Stomach smooth muscle (tissue), 2 donors: ENCODE measurements around the gene TWSG1.

Source experiments
- H3K27ac ChIP-seq: one replicate; pipeline ENCODE4 v1.7.0; 2013; ENCODE audit warnings: mild to moderate bottlenecking, low read length, inconsistent platforms
- H3K27me3 ChIP-seq, 2 donors: one replicate each; pipeline ENCODE4 v1.7.0; 2013; ENCODE audit warnings: low read length in 2 of 2; ENCODE audit not compliant: insufficient read depth in 2 of 2, control insufficient read depth in 1 of 2
- H3K36me3 ChIP-seq, 2 donors: one replicate each; pipeline ENCODE4 v1.7.0; 2013; ENCODE audit warnings: low read length in 2 of 2; ENCODE audit not compliant: control insufficient read depth in 2 of 2, insufficient read depth in 2 of 2
- H3K4me1 ChIP-seq: one replicate; pipeline ENCODE4 v1.7.0; 2013; ENCODE audit warnings: low read length; ENCODE audit not compliant: control insufficient read depth, insufficient read depth
- H3K4me3 ChIP-seq, 2 donors: one replicate each; pipeline ENCODE4 v1.7.0; 2013; ENCODE audit warnings: low read length in 2 of 2
- H3K9ac ChIP-seq, 2 donors: one replicate each; pipeline ENCODE4 v1.7.0; 2013; ENCODE audit warnings: low read length in 2 of 2, mild to moderate bottlenecking in 1 of 2
- H3K9me3 ChIP-seq, 2 donors: one replicate each; pipeline ENCODE4 v1.7.0; 2013; ENCODE audit warnings: low read length in 2 of 2; ENCODE audit not compliant: control insufficient read depth in 2 of 2
- donor health status: healthy.
- donor health status: Pancreatic carcinoma.

TWSG1 gene

DNA sequence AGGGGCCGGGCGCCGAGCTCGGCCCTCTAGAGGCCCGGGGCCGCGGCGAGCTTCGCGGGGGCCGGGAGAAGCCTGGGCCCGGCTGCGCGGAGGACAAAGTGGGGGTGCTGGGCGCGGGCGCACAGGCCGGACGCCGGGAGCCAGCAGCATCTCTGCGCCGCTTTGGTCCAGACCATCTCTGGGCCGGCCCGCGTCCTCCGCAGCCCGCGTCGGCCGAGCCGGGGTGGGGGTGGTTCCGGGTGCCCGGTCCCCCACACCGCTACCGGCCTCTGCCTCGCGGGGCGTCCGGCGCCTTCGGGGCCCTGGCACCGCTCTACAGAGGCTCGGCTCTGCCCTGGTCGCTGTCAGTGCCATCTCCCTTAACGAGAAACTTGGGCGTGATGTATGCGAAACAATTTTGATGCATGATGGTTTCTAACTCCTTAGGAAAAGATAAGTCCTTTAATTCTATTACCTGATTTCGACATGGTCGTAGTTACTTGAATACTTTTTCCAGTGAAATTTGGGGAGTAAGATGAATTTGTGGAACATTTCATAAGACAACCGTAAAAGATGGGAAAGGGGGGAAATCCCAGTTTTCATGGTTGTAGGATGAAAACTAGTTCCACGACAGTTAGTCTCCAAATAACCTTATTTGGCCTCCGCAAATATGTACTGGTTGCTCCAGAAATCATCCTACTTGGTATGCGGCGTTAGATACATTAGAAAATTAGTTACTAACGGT lies 562 bp downstream of the TWSG1 start:
- peak overlapping the region; percentile 78 for H3K27ac ChIP-seq

DNA sequence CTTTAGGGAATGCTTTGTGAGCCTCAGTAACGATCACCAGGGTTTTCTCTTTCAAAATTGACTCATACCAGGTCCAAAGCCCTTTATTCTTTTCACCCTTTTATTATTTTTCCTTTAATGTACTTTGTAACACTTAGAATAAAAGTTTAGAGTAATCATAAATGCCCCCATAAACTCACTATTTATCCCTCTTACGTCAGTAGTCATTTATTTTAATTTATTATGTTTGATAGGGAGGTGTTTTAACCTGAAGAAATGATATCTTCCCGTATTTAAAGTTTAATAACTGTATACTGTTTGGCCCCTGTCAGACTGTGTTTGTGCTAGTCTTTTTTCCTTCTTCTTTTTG lies 1.1 kb downstream of the TWSG1 start:
- H3K9ac ChIP-seq: peak overlapping the region; percentile 77 to 81
- peaks cover 11 to 13% of the 10 kb centered on the region in 2 donors for H3K36me3 ChIP-seq
- peaks cover 18% of the 10 kb centered on the region for H3K4me1 ChIP-seq
- no peaks in the 10 kb centered on the region for H3K27me3 ChIP-seq
- H3K9me3 ChIP-seq: no peaks in the 10 kb centered on the region
- peak overlapping the region; percentile 86 to 88 for H3K4me3 ChIP-seq
- H3K27ac ChIP-seq: peak overlapping the region; percentile 78

More for the DNA sequence above, 562 bp downstream of the TWSG1 start:
- Histone ChIP-seq H3K9ac (peak overlapping the region; percentile 77 to 81), H3K36me3 (peaks cover 7 to 10% of the 10 kb centered on the region in 2 donors), H3K4me1 (peaks cover 18% of the 10 kb centered on the region), H3K9me3 (no peaks in the 10 kb centered on the region), H3K27me3 (no peaks in the 10 kb centered on the region), H3K4me3 (peak overlapping the region; percentile 86 to 88)

GRCh38 chr18:9336827-9337226 lies 2.3 kb downstream of the TWSG1 start:
- Histone ChIP-seq H3K4me1 (peaks cover 18% of the 10 kb centered on the region), H3K4me3 (no peak overlapping the region), H3K36me3 (peaks cover 15 to 17% of the 10 kb centered on the region in 2 donors), H3K9ac (no peak overlapping the region), H3K27ac (no peak overlapping the region), H3K27me3 (no peaks in the 10 kb centered on the region), H3K9me3 (no peaks in the 10 kb centered on the region)

DNA sequence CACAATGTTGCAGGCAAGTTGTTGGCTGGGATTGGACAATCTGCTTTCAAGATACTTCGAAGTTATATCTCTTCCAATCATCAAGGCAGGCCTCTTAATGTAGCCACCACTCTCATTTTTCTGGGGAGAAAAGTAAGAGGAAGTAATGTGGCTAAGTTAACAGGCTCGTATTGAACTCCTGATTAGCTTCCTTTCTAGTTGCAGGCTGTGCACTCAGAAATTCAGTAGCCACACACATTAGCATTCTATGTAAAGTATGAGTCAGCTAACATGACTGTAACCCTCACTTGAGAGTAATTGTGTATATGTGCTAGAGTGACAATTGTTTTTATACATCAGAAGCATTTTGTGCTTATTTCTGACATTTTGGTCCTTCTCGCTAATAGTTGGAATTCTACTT lies 3.3 kb downstream of the TWSG1 start:
- Histone ChIP-seq H3K36me3 (peaks cover 15 to 17% of the 10 kb centered on the region in 2 donors), H3K4me1 (peaks cover 18% of the 10 kb centered on the region), H3K27me3 (no peaks in the 10 kb centered on the region), H3K9me3 (no peaks in the 10 kb centered on the region), H3K9ac (no peak overlapping the region), H3K4me3 (no peak overlapping the region), H3K27ac (no peak overlapping the region)

- Histone ChIP-seq H3K27ac (no peak overlapping the region), H3K36me3 (peaks cover 17 to 21% of the 10 kb centered on the region in 2 donors), H3K4me1 (peaks cover 8% of the 10 kb centered on the region), H3K27me3 (no peaks in the 10 kb centered on the region), H3K9ac (no peak overlapping the region), H3K4me3 (no peak overlapping the region), H3K9me3 (no peaks in the 10 kb centered on the region)
Observed at GRCh38 chr18:9340472-9340871, 5.9 kb downstream of the TWSG1 start.

- Histone ChIP-seq H3K9me3 (no peaks in the 10 kb centered on the region), H3K9ac (no peak overlapping the region), H3K4me3 (no peak overlapping the region), H3K4me1 (peaks cover 6% of the 10 kb centered on the region), H3K36me3 (peaks cover 11 to 16% of the 10 kb centered on the region in 2 donors), H3K27ac (no peak overlapping the region), H3K27me3 (no peaks in the 10 kb centered on the region)
Observed at GRCh38 chr18:9343577-9343976, 9.0 kb downstream of the TWSG1 start.

GRCh38 chr18:9346775-9347174 lies 12.2 kb downstream of the TWSG1 start:
- Histone ChIP-seq H3K36me3 (peaks cover 0 to 6% of the 10 kb centered on the region in 2 donors), H3K9ac (no peak overlapping the region), H3K27ac (no peak overlapping the region), H3K4me3 (no peak overlapping the region), H3K4me1 (peaks cover 6% of the 10 kb centered on the region), H3K9me3 (no peaks in the 10 kb centered on the region), H3K27me3 (no peaks in the 10 kb centered on the region)

DNA sequence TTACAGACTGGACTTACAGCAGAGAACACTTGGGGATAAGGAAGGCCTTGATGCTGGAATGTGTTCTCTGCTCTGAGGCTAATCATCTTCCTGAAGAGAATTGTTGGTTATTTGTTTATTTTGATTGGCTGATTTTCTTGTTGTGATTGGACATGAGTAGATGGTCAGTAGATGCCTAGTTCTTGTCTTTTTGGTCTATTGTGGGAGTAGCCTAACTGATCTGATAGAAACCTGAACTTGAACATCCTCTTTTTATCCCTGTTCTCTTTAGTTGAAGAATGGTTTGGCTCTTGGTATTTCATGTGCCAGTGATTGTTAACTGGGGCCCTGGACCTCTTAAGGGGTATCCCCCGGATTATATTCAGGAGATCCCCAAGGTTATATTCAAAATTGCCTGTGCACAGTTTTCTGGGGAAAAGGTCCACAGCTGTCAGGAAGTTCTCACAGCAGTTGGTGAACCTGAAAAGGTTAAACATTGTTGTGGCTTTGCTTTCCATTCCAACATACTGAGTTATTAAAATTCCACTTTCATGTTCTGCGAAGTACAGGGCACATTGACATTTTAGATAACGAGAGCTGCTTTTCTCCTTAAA lies 13.6 kb downstream of the TWSG1 start:
- Histone ChIP-seq H3K9ac (no peak overlapping the region), H3K27me3 (no peaks in the 10 kb centered on the region), H3K27ac (peak overlapping the region; percentile 19), H3K9me3 (no peaks in the 10 kb centered on the region), H3K4me1 (peaks cover 6% of the 10 kb centered on the region), H3K36me3 (peaks cover 0 to 6% of the 10 kb centered on the region in 2 donors), H3K4me3 (peak overlapping the region in 1 of 2 donors; percentile 24)

DNA sequence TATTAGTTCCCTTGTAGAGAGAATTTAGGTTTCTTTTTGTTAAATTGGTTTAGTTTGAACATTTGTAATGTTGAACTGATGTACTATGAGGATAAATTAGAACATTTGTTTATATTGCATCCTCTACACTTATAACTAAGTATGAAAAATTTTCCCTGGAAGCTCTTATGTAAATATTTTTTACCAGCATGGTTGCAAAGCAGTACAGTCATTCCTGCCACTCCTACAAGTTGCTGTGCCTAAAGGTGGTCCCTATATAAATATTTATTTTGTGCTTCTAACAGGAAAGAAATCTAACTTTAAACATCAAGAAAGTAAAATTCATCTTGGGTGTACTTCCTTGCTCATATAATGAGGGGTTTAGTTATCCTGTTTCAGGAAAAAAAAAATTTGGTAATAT lies 14.2 kb downstream of the TWSG1 start:
- H3K27me3 ChIP-seq: no peaks in the 10 kb centered on the region
- peaks cover 6% of the 10 kb centered on the region for H3K4me1 ChIP-seq
- peaks cover 0 to 6% of the 10 kb centered on the region in 2 donors for H3K36me3 ChIP-seq
- no peaks in the 10 kb centered on the region for H3K9me3 ChIP-seq
- H3K27ac ChIP-seq: peak overlapping the region; percentile 19
- peak overlapping the region in 1 of 2 donors; percentile 24 for H3K4me3 ChIP-seq
- no peak overlapping the region for H3K9ac ChIP-seq

GRCh38 chr18:9353596-9353995 lies 19.0 kb downstream of the TWSG1 start:
- H3K27ac ChIP-seq: no peak overlapping the region

GRCh38 chr18:9354256-9354655 lies 19.7 kb downstream of the TWSG1 start:
- H3K9ac ChIP-seq: no peak overlapping the region
- H3K27ac ChIP-seq: no peak overlapping the region
- H3K9me3 ChIP-seq: no peaks in the 10 kb centered on the region
- no peaks in the 10 kb centered on the region for H3K4me1 ChIP-seq
- no peaks in the 10 kb centered on the region for H3K36me3 ChIP-seq
- no peak overlapping the region for H3K4me3 ChIP-seq
- H3K27me3 ChIP-seq: no peaks in the 10 kb centered on the region

More at GRCh38 chr18:9353596-9353995, 19.0 kb downstream of the TWSG1 start:
- no peaks in the 10 kb centered on the region for H3K27me3 ChIP-seq
- no peaks in the 10 kb centered on the region for H3K36me3 ChIP-seq
- H3K9ac ChIP-seq: no peak overlapping the region
- H3K9me3 ChIP-seq: no peaks in the 10 kb centered on the region
- no peak overlapping the region for H3K4me3 ChIP-seq
- no peaks in the 10 kb centered on the region for H3K4me1 ChIP-seq
